Breast epithelium (tissue), 3 donors: ENCODE results near the gene KDSR.

Source experiments
- CTCF ChIP-seq, 3 donors: fragments of 450-650 bp; IDR thresholded peaks; one replicate each; pipeline ENCODE4 v1.5.1; 2016 to 2017; ENCODE audit warnings: antibody characterized with exemption in 3 of 3, mild to moderate bottlenecking in 3 of 3, moderate library complexity in 3 of 3
- POLR2AphosphoS5 ChIP-seq, 3 donors: sonication (generic); formaldehyde crosslinking; IDR thresholded peaks; one replicate each; pipeline ENCODE4 v1.6.1; 2017; ENCODE audit warnings: antibody characterized with exemption in 3 of 3

GRCh38 chr18:63298400-63299365 lies 68.3 kb downstream of the KDSR start:
- TF ChIP-seq CTCF (IDR thresholded peaks at IDR 0.05) (no peak), POLR2AphosphoS5 (IDR thresholded peaks at IDR 0.05) (no peak)
